K562 (cell line): ENCODE measurements around the gene YARS1. TPM values are rescaled to one million over a fixed set of nuclear protein-coding genes. Genes with fewer than 3 reads are reported as not detected.
A peak's percentile ranks its signal among the peaks of the same experiment; 100 is the strongest.

Experiments
- CEBPB ChIP-seq: fragments of 450-650 bp; IDR thresholded peaks from 2 replicates; pipeline ENCODE4 v1.6.1; 2016; ENCODE audit warnings: missing genetic modification characterization, missing compliant biosample characterization
- E4F1 ChIP-seq: fragments of 250-450 bp; sonication (Bioruptor Pico); IDR thresholded peaks from 2 replicates; pipeline ENCODE4 v1.5.0; 2021; ENCODE audit warnings: mild to moderate bottlenecking, borderline replicate concordance
- GATAD2A ChIP-seq: fragments of 450-650 bp; IDR thresholded peaks from 2 replicates; pipeline ENCODE4 v1.6.1; 2017
- MCM3 ChIP-seq: fragments of 450-650 bp; IDR thresholded peaks from 2 replicates; pipeline ENCODE4 v1.6.1; 2016
- MEF2D ChIP-seq: conservative IDR thresholded peaks from 2 replicates; pipeline ENCODE4 v1.6.1; 2016; ENCODE audit warnings: low read depth, missing genetic modification characterization, missing compliant biosample characterization
- NCOR1 ChIP-seq: fragments of 450-650 bp; IDR thresholded peaks from 2 replicates; pipeline ENCODE4 v1.6.1; 2016; ENCODE audit warnings: mild to moderate bottlenecking, moderate library complexity
- PYGO2 ChIP-seq: fragments of 450-650 bp; IDR thresholded peaks from 2 replicates; pipeline ENCODE4 v1.6.1; 2016; ENCODE audit warnings: mild to moderate bottlenecking, missing genetic modification characterization, moderate library complexity, missing compliant biosample characterization
- RBM39 ChIP-seq: fragments of 200-400 bp; formaldehyde crosslinking; optimal IDR thresholded peaks from 2 replicates; pipeline ENCODE3; 2018; ENCODE audit warnings: low read depth, low read length
- SIRT6 ChIP-seq: IDR thresholded peaks from one replicate; pipeline ENCODE4 v1.6.1; 2012; ENCODE audit warnings: low read depth, mild to moderate bottlenecking, control low read depth, inconsistent platforms, low read length, moderate library complexity
- TAL1 ChIP-seq: fragments of 450-650 bp; IDR thresholded peaks from 2 replicates; pipeline ENCODE4 v1.6.1; 2016; ENCODE audit warnings: mild to moderate bottlenecking
- THAP12 ChIP-seq: fragments of 250-450 bp; sonication (Bioruptor Pico); IDR thresholded peaks from 2 replicates; pipeline ENCODE4 v1.9.0; 2021; ENCODE audit warnings: mild to moderate bottlenecking, inconsistent platforms
- ZBTB9 ChIP-seq: fragments of 450-650 bp; formaldehyde crosslinking; IDR thresholded peaks from 2 replicates; pipeline ENCODE4 v1.4.0; 2020; ENCODE audit warnings: mild to moderate bottlenecking, moderate library complexity
- ZMIZ1 ChIP-seq, 2 experiments: fragments of 150-350 bp in 1 of 2; IDR thresholded peaks; 2 replicates each; pipeline ENCODE4 v1.6.1; 2012 to 2016; ENCODE audit warnings: low read depth in 2 of 2, low read length in 2 of 2, mild to moderate bottlenecking in 1 of 2, moderate library complexity in 1 of 2
- ZNF239 ChIP-seq: fragments of 250-450 bp; sonication (Bioruptor Pico); IDR thresholded peaks from 2 replicates; pipeline ENCODE4 v1.4.0; 2020; ENCODE audit warnings: mild to moderate bottlenecking
- ZNF311 ChIP-seq: fragments of 250-450 bp; sonication (Bioruptor Pico); IDR thresholded peaks from 2 replicates; pipeline ENCODE4 v1.4.0; 2020; ENCODE audit warnings: mild to moderate bottlenecking, moderate library complexity
- ZNF695 ChIP-seq: fragments of 450-650 bp; formaldehyde crosslinking; IDR thresholded peaks from 2 replicates; pipeline ENCODE4 v1.4.0; 2020; ENCODE audit warnings: mild to moderate bottlenecking, moderate library complexity
- polyA plus RNA-seq, 8 experiments: library from polyadenylated mRNA; depleted of rRNA in 4 of 8; stranded (reverse) in 5 of 8; unstranded in 3 of 8; fragments of >200 nt; fragmentation: Nextera tagmentation in 2 of 8; fragmentation: Illumina TruSeq in 1 of 8; extraction: Ambion mirVana in 2 of 8; extraction: Trizol in 1 of 8; gene quantifications; 2 replicates each; pipeline versions ENCODE4 v1.2.1 to v1.2.3, GENCODE V29; 2011 to 2014; ENCODE audit warnings: inconsistent platforms in 1 of 8, missing spikeins in 1 of 8
- total RNA-seq, 7 experiments: library from RNA; depleted of rRNA in 6 of 7; stranded (reverse); fragments of >200 nt in 6 of 7; fragmentation: Illumina TruSeq in 2 of 7; extraction: Trizol in 2 of 7; gene quantifications; 2 replicates each; pipeline versions ENCODE4 v1.2.1 to v1.2.3, GENCODE V29; 2011 to 2021; ENCODE audit warnings: low replicate concordance in 1 of 7
- TF ChIP-seq, protein P1 (sequence below): sonication (generic); formaldehyde crosslinking; IDR thresholded peaks from 2 replicates; pipeline ENCODE4 v1.9.0; 2022; ENCODE audit warnings: mild to moderate bottlenecking, missing genetic modification reagents

Gene YARS1
- total and polyA plus RNA-seq, 9 of the 15 experiments (the other 6 are each of a cell fraction or from before 2014, with no cell fraction given) = 66.2 to 336 (median 201) TPM

- 0 out of 2 replicates have a peak, but pooled peaks have one; percentile 55 for TF ChIP-seq THAP12 (CRISPR knock-in tag)
- TF ChIP-seq TAL1 = no peak
- peak; percentile 60 to 99 for TF ChIP-seq ZMIZ1 (IDR thresholded peaks at IDR 0.05; ENCODE audit: low read depth in 2 of 2, low read length in 2 of 2)
- TF ChIP-seq RBM39 = peak; percentile 73
- TF ChIP-seq MCM3 = no peak
- peak; percentile 98 for TF ChIP-seq ZBTB9 (CRISPR knock-in tag)
- TF ChIP-seq PYGO2 = no peak
- no peak for TF ChIP-seq E4F1
- TF ChIP-seq NCOR1 = peak; percentile 84
- no peak for TF ChIP-seq MEF2D
- TF ChIP-seq ZNF695 (CRISPR knock-in tag) = no peak
- no peak for TF ChIP-seq ZNF311 (CRISPR knock-in tag)
- TF ChIP-seq, protein P1, sequence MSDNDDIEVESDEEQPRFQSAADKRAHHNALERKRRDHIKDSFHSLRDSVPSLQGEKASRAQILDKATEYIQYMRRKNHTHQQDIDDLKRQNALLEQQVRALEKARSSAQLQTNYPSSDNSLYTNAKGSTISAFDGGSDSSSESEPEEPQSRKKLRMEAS (CRISPR knock-in tag) = peak; percentile 99
- TF ChIP-seq CEBPB (tag) = peak; percentile 99
- peak; percentile 30; the same call in 1 of the 2 replicates for TF ChIP-seq ZNF239 (CRISPR knock-in tag)
- TF ChIP-seq SIRT6 = no peak
- TF ChIP-seq GATAD2A = no peak
These were observed at the start of gene YARS1, which contains the start of gene S100PBP (continued) for GRCh38 chr1:32817159-32817814.
